SU-DHL-6 (cell line): ENCODE measurements around the gene PRR35.

Source experiments
- CTCF ChIP-seq: fragments of 200-600 bp; sonication (generic); IDR thresholded peaks from one replicate; pipeline ENCODE4 v1.5.1; 2017; ENCODE audit warnings: antibody characterized with exemption, mild to moderate bottlenecking, low read length, moderate library complexity; ENCODE audit not compliant: insufficient read depth, poor library complexity, severe bottlenecking
- EZH2phosphoT487 ChIP-seq: fragments of 200-600 bp; sonication (generic), shearing (Covaris generic); conservative IDR thresholded peaks from 2 replicates; pipeline ENCODE4 v1.6.1; 2018; ENCODE audit warnings: mild to moderate bottlenecking, antibody characterized with exemption, low read length, moderate library complexity, mixed read lengths

- TF ChIP-seq CTCF: no peak
- no peak for TF ChIP-seq EZH2phosphoT487
These were observed 23.8 kb downstream of the PRR35 start for GRCh38 chr16:583815-584591.
